ENCODE results near the gene SERPINA4. TPM values are rescaled to one million over a fixed set of nuclear protein-coding genes. Genes with fewer than 3 reads are reported as not detected.

Gene SERPINA4
- total RNA-seq, 6 experiments from 2014 or later: not detected

- Mint-ChIP-seq H3K4me1 (ENCODE audit: low read depth) (no peaks in the 10 kb centered on the region), H3K27me3 (ENCODE audit: insufficient read depth) (peaks cover 1% of the 10 kb centered on the region), H3K27ac (no peak overlapping the region), H3K9me3 (peaks cover 65% of the 10 kb centered on the region), H3K4me3 (no peak overlapping the region), H3K36me3 (ENCODE audit: low read depth) (peaks cover 4% of the 10 kb centered on the region)
- no peak for DNase-seq
- TF ChIP-seq CTCF (IDR thresholded peaks at IDR 0.05): no peak
Measured at GRCh38 chr14:94543449-94544124, 17.7 kb upstream of the SERPINA4 start.

- DNase-seq: no peak
- Mint-ChIP-seq H3K36me3 (ENCODE audit: low read depth) (peaks cover 4% of the 10 kb centered on the region), H3K27me3 (ENCODE audit: insufficient read depth) (peaks cover 2% of the 10 kb centered on the region), H3K27ac (no peak overlapping the region), H3K4me1 (ENCODE audit: low read depth) (no peaks in the 10 kb centered on the region), H3K4me3 (no peak overlapping the region), H3K9me3 (peaks cover 58% of the 10 kb centered on the region)
- no peak for TF ChIP-seq CTCF (IDR thresholded peaks at IDR 0.05)
Measured at GRCh38 chr14:94544726-94545125, 16.5 kb upstream of the SERPINA4 start.

- no peak overlapping the region for H3K4me3 Mint-ChIP-seq
- no peak for DNase-seq
- H3K4me1 Mint-ChIP-seq (ENCODE audit: low read depth): no peaks in the 10 kb centered on the region
- peaks cover 53% of the 10 kb centered on the region for H3K9me3 Mint-ChIP-seq
- peaks cover 4% of the 10 kb centered on the region for H3K36me3 Mint-ChIP-seq (ENCODE audit: low read depth)
- H3K27ac Mint-ChIP-seq: no peak overlapping the region
- peaks cover 2% of the 10 kb centered on the region for H3K27me3 Mint-ChIP-seq (ENCODE audit: insufficient read depth)
- no peak for TF ChIP-seq CTCF (IDR thresholded peaks at IDR 0.05)
Measured at GRCh38 chr14:94545131-94545841, 16.0 kb upstream of the SERPINA4 start.

- TF ChIP-seq CTCF (IDR thresholded peaks at IDR 0.05): no peak
- Mint-ChIP-seq H3K27me3 (ENCODE audit: insufficient read depth) (peaks cover 2% of the 10 kb centered on the region), H3K4me1 (ENCODE audit: low read depth) (no peaks in the 10 kb centered on the region), H3K9me3 (peaks cover 43% of the 10 kb centered on the region), H3K4me3 (no peak overlapping the region), H3K27ac (no peak overlapping the region), H3K36me3 (ENCODE audit: low read depth) (no peaks in the 10 kb centered on the region; the same call in 1 of the 2 replicates)
- DNase-seq: no peak
Measured at GRCh38 chr14:94547151-94547680, 14.0 kb upstream of the SERPINA4 start.

GRCh38 chr14:94547726-94548125 is 13.5 kb upstream of the SERPINA4 start:
- Mint-ChIP-seq H3K27ac (no peak overlapping the region), H3K27me3 (ENCODE audit: insufficient read depth) (peaks cover 2% of the 10 kb centered on the region), H3K4me1 (ENCODE audit: low read depth) (no peaks in the 10 kb centered on the region), H3K36me3 (ENCODE audit: low read depth) (no peaks in the 10 kb centered on the region; the same call in 1 of the 2 replicates), H3K9me3 (peaks cover 43% of the 10 kb centered on the region), H3K4me3 (no peak overlapping the region)
- no peak for DNase-seq
- TF ChIP-seq CTCF (IDR thresholded peaks at IDR 0.05): no peak

All from HFFc6 (cell line).